Stimulated activated CD4-positive, alpha-beta T cell treated with anti-CD3 and anti-CD28 coated beads, Interleukin-2, amount 100 ng/mL, for 48 hours (primary cell): ENCODE data around the gene ADAMTS2.

Experiments
- DNase-seq, 2 donors: peaks; one replicate each; pipeline ENCODE4 v3.0.0-alpha.2; 2020

ADAMTS2 gene

GRCh38 chr5:179207920-179208705, 137.1 kb downstream of the ADAMTS2 start:
- DNase-seq = no peak

DNA sequence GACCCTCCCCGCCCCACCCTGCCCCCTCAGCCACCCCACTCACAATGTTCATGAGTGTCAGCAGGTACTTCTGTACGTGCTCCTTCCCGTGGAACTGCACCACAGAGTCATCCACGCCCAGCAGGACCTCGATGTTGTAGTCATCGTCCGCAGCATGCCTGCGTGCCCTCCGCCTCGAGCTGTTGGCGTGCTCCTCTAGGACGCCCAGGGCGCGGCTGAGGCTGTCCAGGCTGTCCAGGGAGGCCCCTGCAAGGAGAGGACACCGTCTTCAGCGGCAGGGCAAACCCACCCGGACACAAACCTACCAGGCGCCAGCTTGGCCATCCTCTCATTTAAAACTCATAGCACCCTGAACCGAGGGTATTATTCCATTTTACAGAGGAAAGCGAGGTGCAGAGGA, 137.8 kb downstream of the ADAMTS2 start:
- no peak for DNase-seq

DNA sequence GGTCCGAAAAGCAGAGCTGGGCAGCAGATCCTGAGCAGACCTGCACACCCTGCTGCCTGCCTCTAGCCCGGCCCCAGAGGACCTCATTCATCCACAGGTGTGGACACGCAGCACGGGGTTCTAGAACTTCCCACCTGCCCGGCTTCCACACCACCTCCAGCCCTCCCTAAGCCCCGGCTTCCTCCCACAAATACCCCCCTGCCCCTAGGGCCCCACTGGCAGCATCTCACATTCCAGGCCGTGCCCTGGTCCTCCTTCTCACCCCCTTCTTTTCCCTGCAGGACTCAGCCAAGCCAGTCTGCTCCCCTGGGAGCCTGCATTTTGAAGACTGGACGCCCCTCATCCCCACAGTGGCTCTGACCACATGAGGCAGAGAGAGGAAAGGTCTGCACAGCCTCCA, 138.9 kb downstream of the ADAMTS2 start:
- DNase-seq = no peak

- no peak for DNase-seq
These were observed 140.0 kb downstream of the ADAMTS2 start for GRCh38 chr5:179205277-179205676.

DNA sequence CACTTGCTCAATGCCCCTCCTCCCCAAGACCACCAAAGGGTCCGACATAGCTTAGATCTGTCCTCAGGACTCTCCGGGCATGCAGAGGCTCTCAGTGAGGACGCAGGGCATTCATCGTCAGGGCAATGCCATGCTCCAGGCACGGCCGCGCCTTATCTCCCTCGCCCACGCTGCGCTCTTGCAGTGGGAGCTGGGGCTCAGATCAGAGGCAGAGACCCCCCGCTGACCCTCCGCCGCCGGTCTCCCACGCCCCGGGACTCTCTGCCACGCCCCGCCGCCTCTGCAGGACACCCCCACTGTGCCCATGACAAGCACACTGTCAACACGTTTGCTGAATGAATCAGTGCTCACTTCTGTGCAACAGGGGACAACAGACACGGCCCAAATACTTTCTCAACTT, 140.7 kb downstream of the ADAMTS2 start:
- no peak for DNase-seq

GRCh38 chr5:179203248-179203647, 142.0 kb downstream of the ADAMTS2 start:
- no peak for DNase-seq

- no peak for DNase-seq
These were observed 143.3 kb downstream of the ADAMTS2 start for GRCh38 chr5:179201986-179202385.

GRCh38 chr5:179199246-179199645, 146.0 kb downstream of the ADAMTS2 start:
- DNase-seq = no peak

DNA sequence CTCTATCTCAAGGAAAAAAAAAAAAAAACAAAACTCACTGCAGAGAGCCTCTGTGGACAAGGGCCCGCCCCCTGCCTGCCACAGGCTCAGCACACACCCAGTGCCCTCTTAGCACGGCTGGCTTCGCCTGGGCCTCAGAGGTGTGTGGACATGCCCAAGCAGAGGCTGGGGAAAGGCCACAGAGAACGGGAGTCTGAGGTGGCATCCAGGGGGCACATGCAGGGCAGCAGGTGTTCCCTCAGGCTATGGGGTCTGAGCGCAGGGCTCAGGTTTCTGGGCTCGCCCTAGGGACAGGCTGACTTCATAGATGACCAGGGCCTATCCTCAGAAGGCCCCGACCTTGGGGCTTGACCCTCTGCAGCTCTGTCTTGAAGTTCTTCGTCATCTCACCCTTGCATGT, 146.4 kb downstream of the ADAMTS2 start:
- no peak for DNase-seq

- DNase-seq = no peak
These were observed 148.7 kb downstream of the ADAMTS2 start for GRCh38 chr5:179196405-179197079.

DNA sequence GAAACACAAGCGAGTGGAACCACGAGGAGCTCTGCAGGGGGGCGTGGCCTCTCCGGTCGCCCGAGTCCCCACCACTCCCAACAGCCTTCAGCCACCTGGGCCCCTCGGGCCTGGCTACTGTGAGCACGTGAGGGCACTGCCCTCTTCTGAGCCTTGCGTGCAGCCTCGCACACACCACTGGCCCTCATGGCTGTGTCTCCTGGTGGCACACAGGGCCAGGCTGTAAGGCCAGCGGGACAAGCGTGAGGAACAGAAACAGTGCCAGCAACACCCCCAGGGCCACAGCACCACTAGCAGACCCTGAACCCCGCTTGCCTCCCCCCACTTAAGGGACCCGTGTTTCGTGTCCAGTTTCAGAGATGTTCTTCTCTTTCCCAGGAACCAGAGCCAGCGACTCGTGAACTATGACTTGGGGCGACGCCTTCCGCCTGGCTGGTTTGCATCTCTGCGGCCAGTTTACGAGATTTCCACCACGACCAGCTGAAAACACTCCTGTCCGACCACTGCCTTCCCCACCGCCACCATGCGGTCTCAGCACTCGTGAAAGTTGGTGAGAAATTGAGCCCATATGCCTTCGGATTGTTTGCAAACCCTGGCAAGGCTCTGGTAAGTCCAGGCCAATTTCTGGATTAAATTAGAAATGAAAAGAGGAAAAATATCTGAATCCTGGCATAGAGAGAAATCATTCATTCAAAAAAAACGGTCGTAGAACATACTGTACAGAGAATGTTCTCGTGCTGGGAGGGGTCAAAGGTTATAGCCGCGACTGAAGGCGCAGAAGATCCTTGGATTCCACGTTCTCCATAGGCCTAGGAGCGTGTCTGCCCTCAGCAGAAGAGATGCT, 149.5 kb downstream of the ADAMTS2 start:
- no peak for DNase-seq

DNA sequence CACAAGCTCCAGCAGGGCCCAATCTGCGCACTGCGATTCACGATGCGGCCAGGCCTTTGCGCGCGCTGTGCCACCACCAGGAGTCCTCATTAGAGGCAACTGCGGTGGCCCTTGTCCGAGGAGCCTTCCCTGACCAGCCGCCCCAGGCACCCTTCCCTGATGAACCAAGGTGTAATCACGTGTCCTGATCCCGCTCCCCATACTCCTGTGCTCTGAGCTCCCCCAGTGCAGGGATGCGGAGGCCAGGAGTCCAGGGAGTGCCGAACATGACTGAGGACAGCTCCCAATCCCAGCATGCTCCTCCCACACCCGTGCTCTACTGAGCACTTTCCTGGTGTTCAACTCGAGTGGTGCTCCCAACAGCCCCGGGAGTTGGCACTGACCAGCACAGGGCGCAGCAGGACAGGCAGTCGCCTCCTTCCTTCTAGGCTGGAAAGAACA, 150.3 kb downstream of the ADAMTS2 start:
- no peak for DNase-seq

DNA sequence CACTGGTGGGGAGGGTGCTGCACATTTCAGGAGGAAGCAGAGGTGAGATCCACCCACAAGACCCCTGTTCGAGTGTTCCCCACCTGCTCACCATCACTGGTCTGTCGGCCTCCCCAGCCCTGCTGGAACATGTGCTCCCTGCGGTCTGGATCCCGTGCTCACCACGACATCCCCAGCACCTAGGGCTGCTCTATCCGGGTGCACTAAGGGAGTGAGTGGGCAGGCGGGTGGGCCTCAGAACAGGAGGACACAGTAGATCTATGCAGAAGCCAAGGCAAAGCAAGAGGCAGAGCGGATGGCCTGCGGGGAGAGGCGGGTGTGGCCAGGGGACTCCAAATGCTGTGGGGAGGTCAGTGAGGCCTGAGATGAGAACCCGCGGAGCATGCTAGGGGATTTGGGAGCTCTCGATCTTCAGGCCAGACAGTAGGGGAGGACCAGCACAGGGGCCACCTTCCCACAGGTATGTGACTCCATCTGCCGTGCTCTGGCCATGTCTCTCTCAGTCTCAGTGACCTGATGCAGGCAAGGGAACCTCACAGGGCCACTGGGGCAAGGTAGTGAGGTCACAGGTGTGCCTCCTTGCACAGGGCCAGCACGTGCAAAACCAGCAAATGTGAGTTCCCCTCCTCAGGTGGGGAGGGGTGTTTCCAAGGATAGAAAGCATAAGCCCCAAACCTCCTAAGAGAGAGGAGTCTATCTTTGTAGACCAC, 150.9 kb downstream of the ADAMTS2 start:
- no peak for DNase-seq

DNA sequence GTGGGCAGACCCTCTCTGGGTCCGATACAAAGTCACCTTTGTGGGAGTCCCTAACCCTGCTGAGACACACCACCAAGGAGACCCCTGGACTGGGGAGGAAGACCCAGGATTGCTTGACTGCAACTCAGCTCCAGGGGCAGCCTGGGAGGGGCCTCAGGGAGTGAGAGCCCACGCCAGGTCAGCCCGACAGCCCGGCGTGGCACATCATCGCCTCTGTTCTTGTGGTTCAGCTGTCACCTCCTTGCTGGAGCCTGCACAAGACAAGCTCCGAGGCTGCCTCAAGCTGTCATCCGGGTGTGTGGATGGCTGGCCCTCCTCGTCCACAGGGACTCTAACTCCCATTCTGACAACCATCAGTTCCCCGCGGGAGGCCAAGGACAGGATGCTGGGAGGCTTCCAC, 151.5 kb downstream of the ADAMTS2 start:
- DNase-seq = no peak

DNA sequence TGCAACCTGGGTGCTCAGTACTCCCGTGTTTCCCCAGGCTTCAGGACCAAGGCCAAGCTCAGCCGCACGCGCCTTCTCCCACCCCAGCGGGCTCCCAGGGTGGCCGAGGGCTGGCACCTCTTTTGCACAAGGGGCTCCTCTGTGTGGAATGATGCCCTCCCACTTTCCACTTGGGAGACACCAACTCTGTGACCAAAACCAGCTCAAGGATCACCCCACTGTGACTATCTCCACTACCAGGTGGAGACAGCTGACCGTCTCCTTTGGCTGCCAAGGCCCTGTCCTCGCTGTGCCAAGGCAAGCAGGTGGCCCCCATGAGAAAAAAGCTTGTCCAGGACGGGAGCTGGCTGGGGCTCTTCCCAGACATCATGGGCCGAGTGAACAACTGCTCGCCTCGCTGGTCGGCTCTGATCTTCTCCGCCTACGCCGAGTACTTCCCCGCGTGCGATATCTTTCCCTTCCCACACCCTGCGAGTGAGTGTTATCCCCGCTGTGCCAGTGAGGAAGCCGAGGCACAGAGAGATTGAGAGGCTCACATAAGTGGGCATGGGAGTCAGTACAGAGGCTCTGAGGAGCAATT, 152.3 kb downstream of the ADAMTS2 start:
- DNase-seq = no peak

DNA sequence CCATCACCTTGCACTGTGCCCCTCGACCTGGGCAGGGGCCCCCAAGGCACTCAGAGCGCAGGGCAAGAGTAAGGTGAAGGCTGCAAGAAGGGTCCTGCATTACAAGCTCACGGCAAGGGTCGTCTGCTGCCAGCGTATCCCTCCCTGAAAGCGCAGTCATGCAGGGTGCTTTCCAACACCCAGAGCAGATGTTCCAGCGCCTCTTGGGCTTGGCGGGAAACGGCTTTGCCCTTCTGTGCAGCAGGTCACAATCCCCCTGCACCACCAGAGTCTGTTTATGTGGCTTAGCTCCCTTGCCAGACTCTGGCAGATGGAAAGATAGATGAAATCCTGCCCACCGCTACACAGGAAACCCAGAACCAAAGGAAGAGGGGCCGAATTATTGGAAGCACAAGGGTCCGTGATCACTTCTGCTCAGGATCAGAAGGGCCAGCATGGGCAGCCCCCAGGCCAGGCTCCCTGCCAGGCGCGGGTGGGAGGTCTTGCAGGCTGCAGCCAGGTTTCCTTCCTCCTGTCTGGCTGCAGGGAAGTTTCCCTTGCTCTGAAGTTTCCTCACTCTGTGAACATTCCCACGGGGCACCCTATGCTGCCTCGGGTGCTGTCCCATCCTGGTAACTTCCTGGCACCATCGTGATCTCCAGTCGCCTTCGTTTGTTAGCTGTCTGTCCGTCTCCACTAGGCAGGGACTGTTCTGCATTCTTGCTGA, 152.9 kb downstream of the ADAMTS2 start:
- DNase-seq = no peak

- DNase-seq = no peak
These were observed 153.6 kb downstream of the ADAMTS2 start for GRCh38 chr5:179191506-179192184.

DNA sequence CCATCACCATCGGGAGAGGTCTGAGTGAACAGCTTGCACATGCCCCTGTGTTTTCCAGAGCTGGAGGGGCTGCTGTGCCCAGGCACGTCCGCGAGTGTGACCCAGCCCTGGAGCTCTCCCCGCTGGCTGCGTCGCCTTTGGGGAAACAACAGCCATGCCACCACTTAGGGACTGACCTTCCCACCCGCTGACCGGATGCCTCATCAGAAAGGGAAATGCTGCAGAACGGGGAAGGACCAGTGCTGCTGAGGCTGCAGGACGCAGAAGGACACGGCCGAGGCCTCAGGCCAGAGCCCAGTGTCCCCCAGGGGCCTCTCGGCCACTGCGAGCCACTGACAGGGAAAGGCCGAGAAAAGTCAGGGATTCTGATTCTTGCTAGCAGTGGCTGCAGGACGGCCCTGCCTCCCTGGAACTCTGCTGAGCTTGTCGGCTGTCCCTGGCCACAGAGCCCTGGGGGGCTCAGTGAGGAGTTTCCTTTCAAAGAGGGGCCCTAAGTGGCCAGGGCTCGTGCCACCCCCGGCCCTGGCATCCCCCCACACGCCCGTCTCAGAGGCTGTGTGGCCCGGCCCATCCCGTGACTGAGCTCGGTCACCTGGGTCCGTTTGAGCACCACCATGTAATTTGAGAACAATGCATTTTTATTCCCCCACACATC, 154.3 kb downstream of the ADAMTS2 start:
- DNase-seq = no peak

DNA sequence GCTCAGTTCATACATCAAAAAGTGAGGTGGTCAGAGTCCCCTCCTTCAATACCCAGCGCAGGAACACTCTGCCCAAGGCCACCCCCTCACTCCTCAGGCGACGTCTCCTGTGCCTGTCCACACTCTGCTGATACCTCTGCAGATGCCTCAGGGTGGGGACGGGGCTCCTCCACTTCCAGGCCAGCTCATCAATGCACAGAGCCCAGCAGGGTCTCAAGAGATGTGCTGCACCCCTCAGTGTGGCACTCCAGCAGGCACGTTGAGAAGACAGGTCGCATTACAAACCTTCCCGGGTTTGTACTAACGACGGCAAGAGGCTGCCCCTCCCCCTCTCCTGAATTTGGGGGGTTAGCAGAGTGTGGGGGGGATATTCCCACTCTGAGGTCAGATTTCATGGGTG, 156.6 kb downstream of the ADAMTS2 start:
- no peak for DNase-seq

GRCh38 chr5:179187681-179188575, 157.3 kb downstream of the ADAMTS2 start:
- no peak for DNase-seq
